Glomerular visceral epithelial cell (primary cell): ENCODE data around the gene OR6T1.

Experiments
- DNase-seq: peaks from one replicate; pipeline ENCODE4 v3.0.0-alpha.2; 2016; ENCODE audit errors: extremely low spot score

Gene OR6T1, protein sequence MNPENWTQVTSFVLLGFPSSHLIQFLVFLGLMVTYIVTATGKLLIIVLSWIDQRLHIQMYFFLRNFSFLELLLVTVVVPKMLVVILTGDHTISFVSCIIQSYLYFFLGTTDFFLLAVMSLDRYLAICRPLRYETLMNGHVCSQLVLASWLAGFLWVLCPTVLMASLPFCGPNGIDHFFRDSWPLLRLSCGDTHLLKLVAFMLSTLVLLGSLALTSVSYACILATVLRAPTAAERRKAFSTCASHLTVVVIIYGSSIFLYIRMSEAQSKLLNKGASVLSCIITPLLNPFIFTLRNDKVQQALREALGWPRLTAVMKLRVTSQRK

DNA sequence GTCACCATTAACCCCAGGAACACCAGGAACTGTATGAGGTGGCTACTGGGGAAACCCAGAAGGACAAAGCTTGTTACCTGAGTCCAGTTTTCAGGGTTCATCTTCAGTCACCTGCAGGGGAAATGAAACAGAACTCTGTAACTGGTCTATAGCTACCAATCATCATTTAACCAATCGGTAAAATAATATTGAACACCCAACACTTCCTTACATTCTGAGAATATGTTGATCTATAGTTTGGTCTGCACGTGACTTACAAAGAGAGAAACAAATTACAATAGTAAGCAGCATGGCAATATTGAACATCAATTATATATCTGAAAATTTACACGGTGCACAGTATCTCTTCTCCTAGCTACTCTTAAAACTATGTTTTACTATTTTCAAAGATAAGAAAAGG is at the start of gene OR6T1:
Gene OR6T1 (minus strand): TSS at position 101 of the 400 bp plus-strand sequence. CDS start 0 bp downstream, at position 101.
- DNase-seq = no peak

DNA sequence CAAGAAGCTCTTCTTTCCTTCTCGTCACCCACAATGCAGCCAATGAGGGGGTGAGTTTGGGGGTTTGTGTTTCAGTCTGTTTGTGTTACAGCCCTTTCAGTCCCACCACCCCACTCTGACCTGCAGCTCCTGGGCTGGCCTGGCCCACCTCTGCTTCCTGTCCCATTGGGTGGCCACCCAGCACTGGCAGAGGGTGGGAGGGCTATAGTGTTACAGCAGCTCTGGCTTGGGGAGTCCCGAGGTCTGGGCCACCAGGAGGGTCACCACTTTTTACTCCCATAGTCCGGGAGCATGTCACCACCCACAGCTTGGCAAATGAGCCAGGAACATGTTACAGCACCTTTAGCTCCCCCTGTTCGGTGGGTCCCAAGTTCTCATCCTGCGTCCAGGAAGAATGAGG is 35.7 kb upstream of the OR6T1 start:
- DNase-seq = no peak

DNA sequence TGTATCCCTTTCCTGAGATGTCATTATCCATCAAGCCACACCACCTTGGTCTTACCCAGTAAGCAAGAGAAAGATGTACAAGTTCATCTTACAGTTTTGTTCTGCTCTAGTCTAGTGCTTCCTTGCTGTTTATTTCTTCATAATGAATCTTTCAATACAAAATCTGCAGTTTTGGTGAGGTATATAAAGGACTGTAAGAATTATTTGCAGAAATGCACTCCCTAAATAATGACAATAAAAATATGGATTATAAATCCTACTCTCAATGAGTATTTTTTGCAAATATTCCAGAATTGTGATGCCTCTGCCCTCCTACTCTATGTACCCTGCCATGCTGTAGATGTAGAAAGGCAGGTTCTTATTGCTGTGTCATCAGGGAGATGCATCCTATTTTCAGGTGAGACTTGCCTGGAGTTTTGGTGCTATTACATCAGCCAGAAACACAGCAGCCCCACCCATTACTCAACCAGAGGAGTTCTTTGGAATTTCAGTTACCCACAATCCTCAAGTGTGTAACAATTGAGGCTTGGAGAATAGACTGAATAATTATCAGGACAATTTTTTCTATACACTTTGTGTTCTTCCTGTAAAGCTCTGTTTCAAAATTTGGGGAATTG is 34.2 kb upstream of the OR6T1 start, which contains the start of gene OR10S1:
Gene OR10S1 (minus strand): TSS at position 51 of the 617 bp plus-strand sequence. CDS start 117 bp downstream, outside the sequence.
- no peak for DNase-seq

DNA sequence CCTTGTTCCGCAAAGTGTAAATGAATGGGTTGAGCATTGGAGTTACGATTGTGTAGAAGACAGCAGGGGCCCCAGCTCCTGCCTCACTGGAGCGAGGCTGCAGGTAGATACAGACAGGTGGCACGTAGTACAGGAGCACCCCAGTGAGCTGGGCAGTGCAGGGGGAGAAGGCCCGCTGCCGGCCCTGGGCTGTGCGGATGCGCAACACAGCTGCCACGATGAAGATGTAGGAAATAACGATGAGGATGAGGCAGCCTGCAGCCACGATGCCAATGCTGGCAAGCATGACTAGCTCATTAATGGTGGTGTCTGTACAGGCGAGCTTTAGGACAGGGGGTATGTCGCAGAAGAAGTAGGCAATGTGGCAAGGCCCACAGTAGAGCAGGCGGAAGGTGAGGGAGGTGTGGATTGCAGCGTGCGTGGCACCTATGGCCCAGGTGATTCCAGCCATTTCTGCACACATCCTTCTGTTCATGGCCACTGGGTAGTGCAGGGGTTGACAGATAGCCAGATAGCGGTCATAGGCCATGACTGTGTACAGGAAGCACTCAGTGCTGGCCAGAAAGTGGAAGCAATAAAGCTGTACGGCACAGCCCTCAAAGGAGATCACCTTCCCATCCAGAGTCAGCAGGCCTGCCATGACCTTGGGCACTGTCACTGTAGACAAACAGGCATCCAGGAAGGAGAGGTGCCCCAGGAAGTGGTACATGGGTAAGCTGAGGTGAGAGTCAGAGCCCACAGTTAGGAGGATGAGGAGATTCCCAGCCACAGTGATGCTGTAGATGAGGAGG is 33.3 kb upstream of the OR6T1 start:
- no peak for DNase-seq

DNA sequence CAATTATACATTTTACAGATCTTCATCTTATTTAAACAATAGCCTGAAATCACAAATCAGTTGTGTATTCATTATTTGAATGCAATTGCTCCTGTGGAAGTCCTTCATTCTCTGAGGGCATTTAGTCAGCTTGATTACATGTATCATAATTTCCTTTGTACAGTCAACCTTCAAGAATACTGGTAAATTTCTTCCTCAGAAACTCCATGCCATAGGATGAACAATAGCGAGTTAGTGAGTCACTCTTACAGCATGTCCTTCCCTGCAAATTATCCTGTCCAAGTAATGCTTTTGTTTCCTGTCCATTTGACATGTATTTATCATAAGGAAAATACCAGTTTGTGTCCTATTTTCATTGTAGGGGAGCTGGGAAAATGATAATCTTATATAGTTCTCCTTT is 30.2 kb upstream of the OR6T1 start:
- no peak for DNase-seq

DNA sequence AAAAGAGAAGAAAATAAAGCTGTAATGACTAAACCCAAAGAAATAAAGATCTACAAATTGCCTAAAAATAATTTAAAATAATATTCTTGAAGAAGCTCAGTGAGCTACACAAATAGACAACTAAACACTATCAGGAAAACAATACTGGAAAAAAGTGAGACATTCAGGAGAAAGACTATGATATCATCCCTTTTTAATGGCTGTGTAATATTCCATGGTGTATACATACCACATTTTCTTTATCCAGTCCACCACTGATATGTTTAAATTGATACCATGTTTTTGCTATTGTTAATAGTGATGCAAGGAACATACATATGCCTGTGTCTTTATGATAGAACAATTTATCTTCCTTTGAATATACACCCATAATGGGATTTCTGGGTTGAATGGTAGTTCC is 13.1 kb upstream of the OR6T1 start:
- no peak for DNase-seq

DNA sequence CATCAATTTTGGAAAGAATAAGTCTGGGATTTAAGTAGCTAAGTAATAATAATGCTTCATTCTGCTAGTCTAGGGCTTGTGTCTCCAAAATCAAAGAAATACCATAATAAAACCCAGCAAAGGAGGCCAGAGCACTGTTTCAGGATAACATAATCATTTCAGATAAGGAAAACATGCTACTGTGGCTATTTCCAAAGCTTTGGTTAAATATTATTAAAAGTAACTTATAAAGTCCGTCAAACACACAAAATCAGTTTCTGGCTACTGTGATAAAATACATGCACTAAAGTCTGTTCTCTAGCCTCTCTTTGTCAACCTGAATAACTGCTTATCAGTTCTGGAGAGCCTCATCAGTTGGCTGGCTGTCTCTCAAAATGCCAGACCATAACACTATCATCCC is 1.5 kb upstream of the OR6T1 start:
- DNase-seq = no peak

DNA sequence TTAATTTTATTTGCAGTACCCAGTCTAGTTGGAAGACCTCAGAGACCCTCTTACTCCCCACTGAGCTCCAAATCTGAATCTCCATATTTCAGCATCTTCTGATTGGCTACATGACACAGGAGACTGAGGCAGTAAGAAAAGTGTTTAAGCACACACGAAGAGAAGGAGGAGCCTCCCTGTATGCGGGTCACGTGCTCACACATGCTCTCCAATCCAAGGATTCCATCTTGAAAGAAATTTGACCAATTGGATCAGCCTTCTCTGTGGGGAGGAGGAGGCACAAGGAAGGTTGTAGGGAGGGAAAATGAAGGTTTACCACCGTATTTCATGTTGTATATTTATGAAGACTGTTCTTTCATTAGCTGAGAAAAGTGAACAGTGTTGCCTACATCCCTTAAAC is 1.2 kb downstream of the OR6T1 start:
- DNase-seq = no peak

DNA sequence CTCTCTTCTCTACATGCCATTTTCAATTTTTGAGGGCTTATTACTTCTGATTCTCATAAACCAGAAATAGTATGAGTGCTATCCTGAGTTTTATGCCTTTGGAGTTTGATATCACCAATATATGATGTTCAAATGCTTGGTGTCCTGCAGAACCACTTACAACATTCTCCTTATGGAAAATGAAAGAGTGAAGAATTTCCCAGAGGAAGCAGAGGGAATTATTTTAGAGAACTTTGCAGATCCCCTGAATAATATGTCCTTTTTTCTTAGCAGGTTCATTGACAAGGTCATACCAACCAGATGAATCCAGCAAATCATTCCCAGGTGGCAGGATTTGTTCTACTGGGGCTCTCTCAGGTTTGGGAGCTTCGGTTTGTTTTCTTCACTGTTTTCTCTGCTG is 4.3 kb downstream of the OR6T1 start, which contains the start of gene OR4D5:
Gene OR4D5 (plus strand): TSS at position 301 of the 400 bp plus-strand sequence. CDS start 0 bp downstream, at position 301.
- no peak for DNase-seq

DNA sequence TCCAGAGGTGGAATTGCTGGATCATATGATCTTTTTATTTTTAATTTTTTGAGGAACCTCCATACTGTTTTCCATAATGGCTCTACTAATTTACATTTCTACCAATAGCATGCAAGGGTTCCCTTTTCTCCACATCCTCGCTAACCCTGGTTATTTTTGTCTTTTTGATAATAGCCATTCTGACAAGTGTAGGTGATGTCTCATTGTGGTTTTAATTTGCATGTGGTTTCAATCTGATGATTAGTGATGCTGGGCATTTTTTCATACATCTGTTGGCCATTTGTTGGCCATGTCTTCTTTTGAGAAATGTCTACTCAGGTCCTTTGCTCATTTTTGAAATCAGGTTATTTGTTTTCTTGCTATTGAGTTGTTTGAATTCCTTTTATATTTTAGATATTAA is 19.6 kb downstream of the OR6T1 start:
- DNase-seq = no peak

DNA sequence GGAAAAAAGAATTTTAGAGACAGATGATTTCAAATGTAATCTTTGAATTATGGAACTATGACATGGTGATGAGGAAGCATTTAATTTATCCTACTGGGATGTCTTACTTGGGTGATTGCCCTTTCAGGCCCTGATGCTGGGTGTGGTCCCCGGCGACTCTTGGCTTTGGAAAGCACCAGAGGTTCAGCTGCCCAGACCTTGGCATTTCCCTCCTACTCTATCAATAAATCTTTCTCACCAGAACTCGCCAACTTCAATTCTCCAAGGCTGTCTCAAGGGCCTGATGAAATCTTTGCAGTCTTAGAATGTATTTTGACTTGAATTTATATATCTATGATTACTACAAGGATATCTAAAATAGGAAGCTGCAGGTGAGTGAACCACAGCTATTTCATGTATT is 22.7 kb downstream of the OR6T1 start:
- DNase-seq = no peak

DNA sequence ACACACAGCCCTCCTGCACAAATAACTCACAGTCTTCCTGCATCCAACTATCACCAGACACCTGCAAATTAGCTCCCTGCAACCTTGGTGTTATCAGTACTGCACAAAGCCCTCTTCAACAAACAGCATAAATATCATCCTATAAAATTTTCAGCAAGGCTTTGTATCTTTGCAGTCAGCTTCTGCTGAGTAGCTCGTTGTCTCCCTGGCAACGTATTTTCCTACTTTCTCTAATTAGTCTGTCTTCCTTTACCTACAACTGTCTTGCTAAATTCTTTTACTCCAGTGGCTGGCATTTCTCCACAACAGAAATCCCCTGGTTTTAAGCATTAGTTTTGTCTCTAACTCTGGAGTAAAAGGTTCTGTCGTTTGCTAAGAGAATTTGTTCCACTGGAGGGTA is 37.8 kb downstream of the OR6T1 start:
- DNase-seq = no peak

DNA sequence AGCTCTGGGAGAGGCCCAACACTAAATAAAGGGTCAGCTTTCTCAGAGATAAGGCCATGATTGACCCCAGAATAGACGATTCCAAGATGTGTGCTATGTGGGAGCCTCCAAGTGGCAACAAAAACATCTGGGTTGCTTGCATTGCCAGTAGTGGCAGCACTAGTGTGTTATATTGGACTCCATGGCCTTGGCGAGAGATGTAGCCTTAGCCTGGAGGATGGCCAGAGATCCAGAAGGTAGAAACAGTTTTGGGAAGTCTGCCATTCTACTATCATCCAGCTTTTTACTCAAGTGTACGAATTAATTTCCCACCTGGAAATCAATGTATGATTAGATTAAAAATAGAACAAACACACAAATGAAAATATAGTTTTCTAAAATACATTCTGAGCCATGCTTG is 38.7 kb downstream of the OR6T1 start:
- no peak for DNase-seq

DNA sequence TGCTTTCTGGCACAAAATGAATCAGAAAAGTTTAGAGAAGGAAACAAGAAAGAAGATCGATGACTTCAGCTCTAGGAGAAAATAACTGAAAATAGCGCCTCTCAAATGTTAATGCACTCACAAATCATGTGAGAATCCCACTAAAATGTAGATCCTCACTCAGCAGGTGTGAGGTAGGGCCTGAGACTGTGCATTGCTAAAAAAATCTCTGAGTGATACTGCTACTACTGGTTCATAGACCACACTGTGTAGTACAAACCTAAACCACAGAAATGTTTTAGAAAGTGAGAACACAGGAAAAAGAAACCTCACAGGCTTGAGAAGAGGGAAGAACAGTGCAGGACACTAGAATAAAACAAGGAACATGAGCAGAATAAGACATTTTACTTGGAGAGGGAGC is 39.7 kb downstream of the OR6T1 start:
- no peak for DNase-seq

DNA sequence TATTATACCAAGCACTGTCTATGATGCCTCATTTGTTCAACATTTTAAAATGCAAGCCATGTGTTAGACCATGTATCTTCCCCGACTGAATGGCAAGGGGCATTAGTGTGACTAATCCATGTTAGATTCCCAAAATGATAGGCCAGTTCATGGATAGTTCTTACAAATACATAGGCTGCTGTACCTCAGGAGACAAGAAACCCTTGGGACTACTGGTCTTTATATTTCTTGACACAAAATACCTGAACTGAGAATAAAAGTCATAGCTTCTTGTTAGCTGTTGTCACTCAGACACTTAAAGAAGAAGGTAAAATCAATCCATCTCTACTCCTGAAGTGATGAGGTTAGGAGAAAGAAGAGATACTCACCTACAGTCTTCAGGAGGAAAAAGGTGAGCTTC is 41.8 kb downstream of the OR6T1 start, which contains the start of gene OR8D4:
Gene OR8D4 (plus strand): TSS at position 301 of the 400 bp plus-strand sequence. CDS start 4,265 bp downstream, outside the sequence.
- DNase-seq = no peak

DNA sequence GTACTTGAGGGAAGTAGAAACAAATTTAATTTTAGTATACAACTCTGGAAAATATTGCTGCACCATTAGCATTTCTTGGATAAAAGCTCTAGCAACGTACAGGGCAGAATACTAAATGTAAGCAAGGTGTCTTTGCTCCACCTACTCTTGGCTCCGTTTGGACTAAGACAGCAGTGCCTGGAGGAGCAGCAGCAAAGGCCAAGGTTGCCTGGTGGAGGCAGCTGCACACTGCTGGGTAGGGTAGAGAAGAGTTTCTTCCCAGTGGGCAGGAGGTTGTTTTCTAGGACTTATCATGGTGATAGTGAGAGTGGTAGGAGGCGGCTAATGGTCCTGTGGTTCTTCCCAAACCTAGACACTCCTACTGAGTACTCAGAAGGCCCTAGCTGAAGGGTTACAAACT is 43.8 kb downstream of the OR6T1 start:
- no peak for DNase-seq
